ENCODE data around the gene CYB561.

CYB561 gene

GRCh38 chr17:63407741-63408330 is 38.3 kb downstream of the CYB561 start:
- DNase-seq (ENCODE audit: low read depth): no peak

- peak; percentile 59 for DNase-seq (ENCODE audit: low read depth)
These were observed 39.3 kb downstream of the CYB561 start for GRCh38 chr17:63406689-63407330.

GRCh38 chr17:63405741-63406261 is 40.3 kb downstream of the CYB561 start:
- no peak for DNase-seq (ENCODE audit: low read depth)

GRCh38 chr17:63405020-63405419 is 41.1 kb downstream of the CYB561 start:
- DNase-seq (ENCODE audit: low read depth): no peak

- no peak for DNase-seq (ENCODE audit: low read depth)
These were observed 43.5 kb downstream of the CYB561 start for GRCh38 chr17:63402431-63403212.

- no peak for DNase-seq (ENCODE audit: low read depth)
These were observed 46.2 kb downstream of the CYB561 start for GRCh38 chr17:63399856-63400255.

GRCh38 chr17:63399316-63399715 is 46.8 kb downstream of the CYB561 start:
- no peak for DNase-seq (ENCODE audit: low read depth)

- no peak for DNase-seq (ENCODE audit: low read depth)
These were observed 47.4 kb downstream of the CYB561 start for GRCh38 chr17:63398680-63399079.

GRCh38 chr17:63395075-63395805 is 50.9 kb downstream of the CYB561 start:
- DNase-seq (ENCODE audit: low read depth): no peak

GRCh38 chr17:63390090-63390489 is 56.0 kb downstream of the CYB561 start:
- DNase-seq (ENCODE audit: low read depth): no peak

GRCh38 chr17:63387656-63388340 is 58.3 kb downstream of the CYB561 start:
- DNase-seq (ENCODE audit: low read depth): no peak

GRCh38 chr17:63382826-63383225 is 63.3 kb downstream of the CYB561 start:
- no peak for DNase-seq (ENCODE audit: low read depth)

All from stimulated activated CD8-positive, alpha-beta memory T cell treated with anti-CD3 and anti-CD28 coated beads, Interleukin-12 subunit alpha, Interleukin-12 subunit beta, amount 100 ng/mL, for 1 hour (primary cell).